ENCODE measurements around the gene ZNF687. TPM values are rescaled to one million over a fixed set of nuclear protein-coding genes. Genes with fewer than 3 reads are reported as not detected.

Gene ZNF687
- total RNA-seq, 1 donor from 2014 or later = 8.4 TPM

GRCh38 chr1:151277249-151277648, 4.8 kb upstream of the ZNF687 start:
- DNase-seq = no peak

GRCh38 chr1:151281225-151281968, 702 bp upstream of the ZNF687 start:
- peak; percentile 98 for DNase-seq

DNA sequence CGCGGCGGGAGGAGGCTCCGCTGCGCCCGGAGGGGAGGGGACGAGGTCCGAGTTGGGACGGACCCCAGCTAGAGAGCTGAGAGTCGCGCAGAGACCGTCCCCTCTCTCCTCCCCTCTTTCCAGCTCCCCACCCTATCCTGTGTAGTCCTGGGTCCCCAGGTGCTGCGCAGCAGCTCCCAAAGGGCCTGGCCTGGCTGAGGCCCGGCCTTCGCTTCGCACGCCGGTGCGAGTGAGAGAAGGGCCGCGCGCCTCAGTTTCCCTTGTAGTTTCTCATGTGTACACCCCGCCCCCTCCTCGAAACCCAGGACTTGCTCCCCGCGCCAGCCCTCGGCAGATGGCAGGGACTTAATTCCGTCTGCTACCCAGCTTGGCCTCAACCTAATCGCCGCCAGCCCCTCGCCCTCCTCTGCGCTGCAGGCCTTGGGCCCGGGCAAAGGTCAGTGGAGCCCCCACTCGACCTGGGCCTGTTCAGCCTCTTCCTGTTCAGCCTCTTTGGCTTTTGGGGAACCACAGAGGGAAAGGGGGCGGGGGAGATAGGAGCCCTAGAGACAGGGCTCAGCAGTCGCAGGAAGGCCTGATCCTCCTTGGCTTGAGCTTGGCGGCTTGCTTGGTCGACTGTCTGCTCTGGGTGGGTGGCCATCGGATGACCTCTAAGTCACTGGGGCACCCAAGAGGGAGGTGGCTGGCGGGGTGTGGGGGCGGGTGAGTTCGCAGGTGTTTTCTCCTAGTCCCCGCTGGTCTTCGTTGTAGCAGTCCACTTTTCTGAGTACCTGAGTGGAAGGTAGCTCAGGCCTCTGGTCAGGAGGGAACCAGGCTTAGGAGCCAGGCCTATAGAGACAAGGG, 1.0 kb downstream of the ZNF687 start:
- no peak for DNase-seq

DNA sequence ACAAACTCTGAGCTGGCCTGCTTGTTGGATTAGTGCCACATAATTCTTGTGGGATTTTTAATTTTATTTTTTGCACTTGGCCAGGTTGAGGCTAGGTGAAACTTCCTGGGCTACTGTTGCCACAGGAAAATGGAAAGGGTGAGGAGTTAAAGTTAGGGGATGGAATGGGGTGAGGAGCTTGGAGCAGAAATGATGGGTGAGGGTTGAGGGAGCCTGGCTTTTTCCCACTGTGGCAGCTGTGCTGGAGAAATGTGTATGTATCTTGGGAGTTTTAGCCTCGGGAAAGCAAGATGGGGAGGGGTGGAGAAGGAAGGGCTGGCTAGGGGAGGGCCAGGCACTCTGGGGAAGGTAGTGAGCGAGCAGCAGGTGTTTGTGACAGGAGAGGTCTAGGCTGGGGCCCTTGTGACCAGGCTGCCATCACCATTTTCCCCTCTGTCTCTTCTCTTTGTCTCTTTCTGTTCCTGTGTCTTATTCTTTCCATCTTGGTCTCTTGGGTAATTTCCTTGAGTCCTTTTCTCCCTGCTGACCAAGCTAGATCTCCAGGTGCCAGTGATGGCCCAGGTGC, 2.0 kb downstream of the ZNF687 start:
- no peak for DNase-seq

DNA sequence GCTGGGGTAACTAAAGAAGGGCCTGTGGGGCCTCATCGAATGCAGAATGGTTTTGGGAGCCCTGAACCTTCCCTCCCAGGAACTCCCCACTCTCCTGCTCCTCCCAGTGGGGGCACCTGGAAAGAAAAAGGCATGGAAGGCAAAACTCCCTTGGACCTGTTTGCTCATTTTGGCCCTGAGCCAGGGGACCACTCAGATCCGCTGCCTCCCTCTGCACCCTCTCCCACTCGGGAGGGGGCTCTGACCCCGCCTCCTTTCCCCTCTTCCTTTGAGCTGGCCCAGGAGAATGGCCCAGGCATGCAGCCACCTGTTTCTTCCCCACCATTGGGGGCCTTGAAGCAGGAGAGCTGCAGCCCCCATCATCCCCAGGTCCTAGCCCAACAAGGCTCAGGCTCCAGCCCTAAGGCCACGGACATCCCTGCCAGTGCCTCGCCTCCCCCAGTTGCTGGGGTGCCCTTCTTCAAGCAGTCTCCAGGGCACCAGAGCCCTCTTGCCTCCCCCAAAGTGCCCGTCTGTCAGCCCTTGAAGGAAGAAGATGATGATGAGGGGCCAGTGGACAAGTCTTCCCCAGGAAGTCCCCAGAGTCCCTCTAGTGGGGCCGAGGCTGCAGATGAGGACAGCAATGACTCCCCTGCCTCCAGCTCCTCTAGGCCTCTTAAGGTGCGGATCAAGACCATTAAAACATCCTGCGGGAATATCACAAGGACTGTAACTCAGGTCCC, 4.7 kb downstream of the ZNF687 start:
- DNase-seq = no peak

DNA sequence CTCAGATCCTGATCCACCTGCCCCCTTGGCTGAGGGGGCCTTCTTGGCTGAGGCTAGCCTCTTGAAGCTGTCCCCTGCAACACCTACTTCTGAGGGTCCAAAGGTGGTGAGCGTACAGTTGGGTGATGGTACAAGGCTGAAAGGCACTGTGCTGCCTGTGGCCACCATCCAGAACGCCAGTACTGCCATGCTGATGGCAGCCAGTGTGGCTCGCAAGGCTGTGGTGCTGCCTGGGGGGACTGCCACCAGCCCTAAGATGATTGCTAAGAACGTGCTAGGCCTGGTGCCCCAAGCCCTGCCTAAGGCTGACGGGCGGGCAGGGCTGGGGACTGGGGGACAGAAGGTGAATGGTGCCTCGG, 5.2 kb downstream of the ZNF687 start:
- no peak for DNase-seq

DNA sequence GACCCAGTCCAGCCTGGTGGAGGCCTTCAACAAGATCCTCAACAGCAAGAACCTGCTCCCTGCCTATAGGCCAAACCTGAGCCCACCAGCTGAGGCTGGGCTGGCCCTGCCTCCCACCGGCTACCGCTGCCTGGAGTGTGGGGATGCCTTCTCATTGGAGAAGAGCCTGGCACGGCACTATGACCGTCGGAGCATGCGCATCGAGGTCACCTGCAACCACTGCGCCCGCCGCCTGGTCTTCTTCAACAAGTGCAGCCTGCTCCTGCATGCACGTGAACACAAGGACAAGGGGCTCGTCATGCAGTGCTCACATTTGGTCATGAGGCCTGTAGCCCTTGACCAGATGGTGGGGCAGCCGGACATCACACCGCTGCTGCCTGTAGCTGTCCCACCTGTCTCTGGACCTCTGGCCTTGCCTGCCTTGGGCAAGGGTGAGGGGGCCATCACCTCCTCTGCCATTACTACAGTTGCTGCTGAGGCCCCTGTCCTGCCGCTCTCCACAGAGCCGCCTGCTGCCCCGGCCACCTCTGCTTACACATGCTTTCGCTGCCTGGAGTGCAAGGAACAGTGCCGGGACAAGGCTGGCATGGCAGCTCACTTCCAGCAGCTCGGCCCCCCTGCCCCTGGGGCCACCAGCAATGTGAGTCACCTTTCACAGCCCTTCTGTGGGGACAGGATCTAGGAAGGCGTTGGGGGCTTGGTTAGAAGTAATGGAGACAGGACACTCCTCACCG, 5.8 kb downstream of the ZNF687 start:
- DNase-seq = no peak

- DNase-seq = no peak
Observed at GRCh38 chr1:151288502-151288901, 6.4 kb downstream of the ZNF687 start.

DNA sequence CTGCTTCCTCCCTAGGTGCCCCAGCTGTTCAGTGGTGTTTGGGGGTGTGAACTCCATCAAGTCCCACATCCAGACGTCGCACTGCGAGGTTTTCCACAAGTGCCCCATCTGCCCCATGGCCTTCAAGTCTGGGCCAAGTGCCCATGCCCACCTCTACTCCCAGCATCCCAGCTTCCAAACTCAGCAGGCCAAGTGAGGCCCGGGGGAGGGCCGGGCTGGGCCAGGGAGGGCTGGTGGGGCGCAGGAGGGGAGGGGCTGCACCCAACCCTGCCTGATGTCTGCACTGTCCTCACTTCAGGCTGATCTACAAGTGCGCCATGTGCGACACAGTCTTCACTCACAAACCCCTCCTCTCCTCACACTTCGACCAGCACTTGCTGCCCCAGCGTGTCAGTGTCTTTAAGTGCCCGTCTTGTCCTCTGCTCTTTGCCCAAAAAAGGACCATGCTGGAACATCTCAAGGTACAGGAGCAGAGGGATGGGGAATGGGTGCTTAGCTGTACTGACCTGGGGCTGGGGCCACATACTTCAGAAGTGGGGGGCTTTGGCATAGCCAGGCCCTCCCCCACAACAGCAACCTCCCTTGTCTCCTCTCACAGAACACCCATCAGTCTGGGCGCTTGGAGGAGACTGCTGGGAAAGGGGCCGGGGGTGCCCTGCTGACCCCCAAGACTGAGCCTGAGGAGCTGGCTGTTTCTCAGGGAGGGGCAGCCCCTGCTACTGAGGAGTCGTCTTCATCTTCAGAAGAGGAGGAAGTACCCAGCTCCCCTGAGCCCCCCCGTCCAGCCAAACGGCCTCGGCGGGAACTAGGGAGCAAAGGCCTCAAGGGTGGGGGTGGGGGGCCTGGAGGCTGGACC, 7.2 kb downstream of the ZNF687 start:
- DNase-seq = no peak

- DNase-seq = no peak
Observed at GRCh38 chr1:151289991-151290708, 8.1 kb downstream of the ZNF687 start.

GRCh38 chr1:151290709-151291303, 8.7 kb downstream of the ZNF687 start:
- no peak for DNase-seq

DNA sequence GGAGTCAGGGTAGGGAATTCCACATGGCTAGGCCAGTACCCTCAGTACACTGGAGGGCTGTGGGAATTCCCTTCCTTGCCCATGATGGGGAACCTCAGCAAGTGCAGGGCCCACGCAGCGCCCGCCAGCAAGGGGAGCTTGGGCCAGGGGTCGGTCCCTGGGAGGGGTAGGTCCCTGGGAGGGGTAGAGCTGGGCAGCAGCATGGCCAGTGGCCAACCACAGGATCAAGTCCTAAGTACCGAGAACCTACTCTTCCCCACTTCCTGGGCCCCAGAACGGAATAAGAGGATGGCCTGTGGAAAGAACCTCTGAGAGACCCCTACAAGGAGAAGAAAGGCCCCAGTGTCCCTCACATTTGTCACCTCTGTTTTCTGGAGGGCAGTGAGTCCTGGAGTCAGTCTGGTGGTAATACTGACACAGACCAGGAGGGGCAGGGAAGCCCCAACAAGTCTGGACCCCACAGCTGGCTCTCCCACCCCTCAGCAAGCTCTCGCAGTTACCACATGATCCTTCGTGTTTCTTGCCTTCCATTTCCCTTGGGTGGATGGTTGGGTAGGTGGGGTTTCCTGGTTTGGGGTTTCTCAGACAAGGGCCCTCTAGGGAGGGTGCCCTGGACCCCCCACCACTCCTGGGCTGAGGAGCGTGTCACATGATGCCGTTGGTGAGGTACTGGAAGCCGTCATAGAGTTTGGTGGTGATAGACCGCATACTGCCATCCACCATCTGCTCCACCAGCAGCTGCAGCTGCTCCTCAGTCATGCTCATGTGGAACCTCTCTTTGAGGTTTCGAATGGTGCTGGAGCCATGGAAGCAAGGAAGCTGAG, 10.3 kb downstream of the ZNF687 start:
- DNase-seq = no peak

- no peak for DNase-seq
Observed at GRCh38 chr1:151293093-151293492, 11.0 kb downstream of the ZNF687 start.

GRCh38 chr1:151294742-151295462, 12.8 kb downstream of the ZNF687 start:
- no peak for DNase-seq

DNA sequence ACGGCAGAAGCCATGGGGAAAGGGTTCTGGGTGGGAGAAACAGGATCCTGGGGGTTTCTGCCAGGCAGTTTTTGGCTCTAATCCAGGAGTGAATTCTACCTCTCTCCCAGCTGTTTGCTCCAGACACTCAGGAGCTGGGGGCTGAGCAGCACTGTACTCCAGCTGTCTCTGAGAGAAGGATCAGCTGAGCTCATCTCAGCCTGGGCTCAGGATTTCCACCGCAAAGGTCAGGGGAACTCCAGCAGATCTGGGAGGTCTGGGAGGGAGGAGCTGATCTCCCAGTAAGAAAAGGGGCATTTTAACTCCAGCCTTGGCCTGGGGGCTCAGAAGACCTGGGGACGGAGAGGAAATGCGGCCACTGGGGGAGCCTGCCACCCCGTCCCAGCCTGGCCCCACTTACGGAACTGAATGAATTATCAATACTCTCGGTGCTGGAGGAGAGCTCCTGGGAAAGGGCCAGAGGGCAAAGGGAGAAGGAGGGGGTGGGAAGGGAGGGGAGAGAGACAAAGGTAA, 27.8 kb downstream of the ZNF687 start:
- no peak for DNase-seq

GRCh38 chr1:151311011-151311410, 28.9 kb downstream of the ZNF687 start:
- no peak for DNase-seq

- DNase-seq = peak; percentile 11
Observed at GRCh38 chr1:151311589-151312331, 29.7 kb downstream of the ZNF687 start.
